Stimulated activated CD4-positive, alpha-beta T cell treated with anti-CD3 and anti-CD28 coated beads, Interleukin-4, amount 100 ng/mL, for 1 hour (primary cell): ENCODE data around the gene PCYT2.
"Not testable (repeated sequence)": the region's sequence is repeated elsewhere in the genome, so short reads cannot be mapped to it uniquely, and the experiment has no call there.

Source experiments
- DNase-seq: peaks from one replicate; pipeline ENCODE4 v3.0.0-alpha.2; 2020

PCYT2 gene

DNA sequence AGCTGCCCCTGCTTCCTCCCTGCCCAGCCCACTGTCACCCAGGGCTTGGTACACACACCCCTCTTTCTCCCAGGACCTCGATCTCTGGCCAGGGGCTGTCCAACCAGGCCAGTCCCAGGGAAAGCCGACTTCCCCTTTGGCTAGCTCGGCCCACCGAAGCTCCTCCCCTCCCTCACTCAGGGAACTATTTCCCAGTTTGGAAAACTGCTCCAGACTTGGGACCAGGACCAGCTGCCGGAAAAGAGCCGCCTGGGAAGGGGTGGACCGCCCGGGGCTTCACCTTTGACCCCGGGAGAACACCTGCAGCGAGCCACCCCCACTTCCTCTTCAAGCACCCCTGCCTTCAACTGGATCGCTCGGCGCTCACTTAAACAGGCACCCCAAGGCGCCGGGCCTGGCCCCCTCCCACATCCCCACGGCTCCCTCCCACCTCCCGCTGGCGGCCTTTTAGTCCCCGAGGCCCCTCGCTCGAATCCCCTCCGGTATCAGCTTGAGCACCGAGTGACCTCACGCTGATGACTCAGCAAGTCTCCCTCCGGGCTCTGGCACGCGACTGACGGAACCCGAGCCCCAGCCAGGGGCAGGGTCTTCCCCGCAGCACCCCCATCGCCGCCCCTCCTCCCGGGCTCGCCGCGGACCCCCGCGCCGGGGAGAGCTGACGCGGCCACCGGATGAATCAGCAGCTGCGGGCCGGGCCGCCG, 15.4 kb upstream of the PCYT2 start:
- DNase-seq = peak; percentile 76

DNA sequence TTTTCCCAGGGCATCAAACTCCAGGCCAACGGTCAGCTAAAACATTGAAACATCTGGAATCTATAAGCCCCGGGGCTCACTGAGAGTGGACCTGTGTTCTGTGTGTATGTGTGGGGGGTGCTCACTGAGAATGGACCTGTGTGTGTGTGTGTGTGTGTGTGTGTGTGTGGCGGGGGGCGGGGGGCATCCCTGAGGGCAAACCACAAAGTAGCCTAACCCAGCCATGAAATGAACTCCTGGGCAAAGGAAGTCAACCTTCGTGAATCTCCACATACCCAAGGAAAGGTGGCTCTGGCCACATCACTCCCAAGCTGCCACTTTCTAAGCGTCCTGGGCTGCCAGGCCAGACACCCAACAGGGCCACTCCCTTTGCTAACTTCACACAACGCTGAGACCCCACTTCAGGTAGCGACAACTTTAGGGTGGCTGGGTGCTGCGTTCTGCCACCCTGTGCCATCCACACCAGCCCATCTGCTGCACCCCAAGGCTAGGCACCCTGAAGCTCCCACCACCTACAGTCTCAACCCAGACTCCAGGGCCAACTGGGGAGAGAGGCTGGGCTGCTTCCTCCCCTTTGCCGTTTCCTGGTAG, 14.8 kb upstream of the PCYT2 start:
- DNase-seq = no peak

DNA sequence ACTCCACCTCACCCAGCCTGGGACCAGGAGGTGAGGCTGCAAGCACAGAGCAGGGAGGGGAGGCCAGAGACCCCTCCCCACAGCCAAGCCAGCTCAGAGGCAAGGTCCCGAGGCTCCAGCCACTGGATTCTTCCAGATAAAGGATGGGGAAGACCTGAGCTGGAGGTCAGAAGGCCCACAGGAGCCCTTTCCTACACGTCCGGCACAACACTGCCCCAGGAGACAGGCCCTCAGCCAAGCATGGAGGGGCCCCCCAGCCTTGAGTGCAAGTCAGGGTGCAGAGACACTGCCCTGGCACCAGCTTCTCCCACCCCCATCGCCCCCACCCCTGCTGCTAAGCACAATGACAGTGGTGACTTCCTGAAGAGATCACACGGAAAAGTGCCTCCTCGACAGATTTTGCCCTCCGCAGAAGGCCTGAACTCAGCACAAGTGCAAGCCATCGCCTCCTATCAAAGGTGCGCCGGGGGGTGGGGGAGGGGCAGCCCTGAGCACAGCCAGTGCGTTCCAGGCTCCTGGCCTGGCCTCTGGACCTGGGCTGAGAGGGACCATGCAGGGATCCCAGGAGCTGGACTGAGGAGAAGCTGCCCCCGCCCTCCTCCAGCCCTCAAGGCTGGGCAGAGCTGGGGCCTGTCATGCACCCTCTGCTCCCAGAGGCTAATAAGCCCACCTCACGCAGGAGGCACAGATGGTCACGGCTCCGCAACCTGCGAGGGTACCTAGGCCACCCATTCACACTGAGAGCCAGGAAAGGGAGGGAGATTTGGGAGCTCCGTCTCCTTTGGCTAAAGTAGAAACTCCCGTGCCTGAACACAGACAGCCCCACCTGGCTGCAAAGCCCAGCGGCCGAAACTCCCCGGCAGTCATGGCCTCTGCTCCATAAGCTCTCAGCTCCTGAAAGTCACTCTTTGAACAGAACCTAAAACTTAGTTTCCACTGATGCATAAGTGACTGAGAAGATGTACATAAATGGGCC, 13.6 kb upstream of the PCYT2 start:
- no peak for DNase-seq

DNA sequence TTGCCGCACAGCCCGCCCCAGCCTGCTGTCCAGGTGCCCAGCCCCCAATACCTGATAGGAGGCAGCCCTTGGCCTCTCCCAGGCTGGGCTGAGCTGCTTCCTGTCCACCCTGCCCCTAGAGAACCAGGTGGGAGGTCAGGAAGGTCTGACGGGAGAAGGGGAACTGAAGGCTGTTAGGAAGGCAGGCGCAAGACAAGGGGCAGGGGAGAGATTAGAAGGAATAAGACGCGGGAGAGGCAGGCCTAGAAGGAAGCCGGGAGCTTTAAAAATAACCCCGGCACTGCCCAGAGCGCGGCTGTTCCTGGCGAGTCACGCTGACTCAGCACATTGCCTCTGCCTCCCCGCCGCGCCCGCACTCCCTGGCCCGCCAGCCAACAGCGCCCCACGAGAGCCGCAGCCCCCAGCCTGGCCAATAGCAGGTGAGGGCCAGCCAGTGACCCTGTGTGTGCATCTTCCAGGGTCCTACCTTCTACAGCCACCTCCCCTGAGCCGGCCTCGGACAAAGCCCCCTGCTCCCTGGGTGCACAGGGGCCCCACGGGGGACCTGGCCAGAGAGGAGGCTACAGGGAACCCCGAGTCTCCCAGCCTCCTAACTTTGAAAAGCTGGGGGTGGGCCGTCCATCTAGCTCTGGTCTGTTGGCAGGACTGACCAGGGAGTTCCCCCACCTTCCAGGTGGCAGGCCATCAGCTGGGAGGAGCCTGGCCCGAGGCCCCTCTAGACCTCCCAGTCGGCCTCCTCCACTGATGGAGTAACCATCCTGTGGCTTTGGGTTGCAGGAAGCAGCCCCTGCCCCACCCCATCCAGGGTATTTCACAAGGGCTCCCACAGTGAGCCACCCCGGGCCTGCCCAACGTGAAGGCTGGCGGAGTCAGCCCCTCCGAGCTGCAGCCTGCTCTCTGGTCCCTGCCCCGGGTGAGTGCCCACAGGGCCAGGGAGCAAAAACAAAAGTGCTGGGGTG, 12.4 kb upstream of the PCYT2 start:
- DNase-seq = no peak

DNA sequence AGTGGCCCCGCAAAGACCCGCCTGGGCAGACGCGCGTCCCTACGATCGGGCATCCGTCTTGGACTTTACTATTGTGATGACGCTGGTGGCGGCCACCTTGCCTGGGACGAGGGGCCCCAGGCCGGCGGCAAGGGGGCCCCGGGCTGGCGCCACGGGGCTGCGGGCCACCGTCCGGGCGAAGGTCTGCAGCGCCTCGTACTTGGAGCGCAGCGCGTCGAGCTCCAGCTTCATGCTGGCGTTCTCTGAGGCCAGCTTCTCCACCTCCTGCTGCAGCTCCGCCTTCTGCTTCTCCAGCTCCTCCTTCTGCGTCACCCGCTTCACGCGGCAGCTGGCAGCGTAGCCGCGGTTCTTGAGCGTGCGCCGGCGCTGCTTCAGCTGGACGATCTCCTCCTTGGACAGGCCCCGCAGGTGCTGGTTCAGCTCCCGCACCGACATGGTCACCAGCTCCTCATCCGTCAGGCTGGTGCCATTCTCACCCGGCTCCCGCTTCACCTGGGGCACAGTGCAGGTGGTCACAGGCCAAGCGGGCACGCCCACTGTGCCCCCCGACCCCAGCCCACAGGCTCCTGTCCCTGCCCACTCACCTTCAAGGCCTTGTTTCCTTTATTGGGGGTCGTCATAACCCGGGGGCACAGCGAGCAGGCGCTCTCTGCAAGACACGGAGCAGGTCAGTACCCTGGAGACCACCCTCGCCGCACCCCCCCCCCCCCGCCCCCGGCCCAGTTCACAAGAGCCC, 11.5 kb upstream of the PCYT2 start:
- DNase-seq = no peak

DNA sequence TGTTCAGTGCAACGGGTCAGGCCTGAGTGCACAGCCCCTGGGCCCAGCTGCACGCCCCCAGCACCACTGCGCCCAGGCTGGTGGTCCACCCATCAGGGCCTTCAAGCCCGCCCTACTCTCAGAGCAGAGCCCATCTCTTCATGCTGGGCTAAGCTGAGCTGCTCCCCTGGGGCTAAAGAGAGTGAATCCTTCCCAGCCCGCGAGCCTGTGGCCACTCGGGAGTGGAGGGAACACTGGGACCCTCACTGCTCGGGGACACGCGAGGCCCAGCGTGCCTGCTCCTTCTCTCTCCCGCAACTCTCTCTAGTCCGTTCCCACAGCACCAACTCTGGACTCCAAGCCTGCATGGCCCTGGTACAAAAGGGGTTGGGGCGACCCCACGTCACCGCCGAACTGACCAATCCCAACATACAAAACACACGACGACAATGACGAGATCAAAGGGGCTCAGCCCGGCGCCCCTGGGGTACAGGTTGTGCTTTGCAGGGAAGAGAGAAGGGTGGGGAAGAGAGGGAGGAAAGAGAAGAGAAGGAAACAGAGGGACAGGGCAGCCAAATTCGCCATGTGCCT, 10.9 kb upstream of the PCYT2 start:
- DNase-seq = no peak

DNA sequence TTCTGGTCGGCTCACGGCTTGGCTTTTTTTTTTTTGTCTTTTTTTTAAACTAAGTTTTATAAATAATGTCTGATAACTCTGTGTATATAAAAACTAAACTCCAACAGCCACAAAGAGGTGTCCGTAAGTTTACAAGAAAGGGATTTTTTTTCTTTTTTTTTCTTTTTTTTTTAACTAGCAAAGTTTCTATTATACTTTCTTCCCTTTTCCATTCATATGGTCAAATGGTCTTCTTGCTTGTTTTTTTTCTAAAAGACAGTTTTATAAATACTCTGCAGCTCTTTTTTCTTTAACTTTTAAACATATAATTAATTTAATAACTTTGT, 10.3 kb upstream of the PCYT2 start:
- DNase-seq = no peak

DNA sequence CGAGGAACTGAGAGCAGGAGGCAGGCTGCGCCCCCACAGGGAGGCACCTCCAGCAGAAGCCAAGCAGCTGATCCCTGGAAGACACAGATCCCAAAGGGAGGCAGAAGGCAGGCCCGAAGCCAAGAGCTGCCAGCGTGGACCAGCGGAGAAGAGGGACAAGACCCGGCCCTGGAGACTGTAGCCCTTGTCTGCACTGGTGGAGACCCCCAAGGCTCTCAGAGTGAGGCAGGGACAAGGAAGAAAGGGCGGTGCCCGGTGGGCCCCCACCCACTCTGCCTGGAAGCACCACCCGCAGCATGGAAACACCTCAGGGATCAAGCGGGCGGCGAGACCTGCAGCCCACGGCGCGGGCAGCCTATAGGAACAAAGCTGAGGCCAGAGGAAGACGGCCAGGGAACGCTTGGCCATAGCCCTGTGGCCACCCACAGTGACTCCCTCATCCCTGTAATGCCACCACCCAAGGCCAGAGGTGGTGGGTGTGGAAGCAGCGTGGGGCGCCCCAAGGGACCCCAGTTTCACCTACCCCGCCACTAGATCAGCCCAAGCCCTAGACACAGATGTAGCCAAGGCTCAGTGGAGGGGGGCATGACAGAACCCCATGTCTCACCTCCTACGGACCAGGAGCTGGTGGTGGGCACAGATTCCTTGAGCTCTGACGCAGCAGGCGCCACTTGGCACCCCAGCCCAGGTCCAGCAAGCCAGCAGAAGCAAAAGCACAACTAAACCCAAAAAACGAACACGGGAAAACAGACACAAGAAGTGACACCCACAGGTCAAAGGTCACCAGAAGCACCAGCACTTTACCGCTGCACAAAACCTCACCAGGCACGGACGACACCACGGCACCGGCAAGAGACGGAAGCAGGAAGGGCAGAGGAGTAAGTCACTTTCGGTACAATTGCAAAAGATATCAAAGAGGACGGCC, 9.7 kb upstream of the PCYT2 start:
- no peak for DNase-seq

DNA sequence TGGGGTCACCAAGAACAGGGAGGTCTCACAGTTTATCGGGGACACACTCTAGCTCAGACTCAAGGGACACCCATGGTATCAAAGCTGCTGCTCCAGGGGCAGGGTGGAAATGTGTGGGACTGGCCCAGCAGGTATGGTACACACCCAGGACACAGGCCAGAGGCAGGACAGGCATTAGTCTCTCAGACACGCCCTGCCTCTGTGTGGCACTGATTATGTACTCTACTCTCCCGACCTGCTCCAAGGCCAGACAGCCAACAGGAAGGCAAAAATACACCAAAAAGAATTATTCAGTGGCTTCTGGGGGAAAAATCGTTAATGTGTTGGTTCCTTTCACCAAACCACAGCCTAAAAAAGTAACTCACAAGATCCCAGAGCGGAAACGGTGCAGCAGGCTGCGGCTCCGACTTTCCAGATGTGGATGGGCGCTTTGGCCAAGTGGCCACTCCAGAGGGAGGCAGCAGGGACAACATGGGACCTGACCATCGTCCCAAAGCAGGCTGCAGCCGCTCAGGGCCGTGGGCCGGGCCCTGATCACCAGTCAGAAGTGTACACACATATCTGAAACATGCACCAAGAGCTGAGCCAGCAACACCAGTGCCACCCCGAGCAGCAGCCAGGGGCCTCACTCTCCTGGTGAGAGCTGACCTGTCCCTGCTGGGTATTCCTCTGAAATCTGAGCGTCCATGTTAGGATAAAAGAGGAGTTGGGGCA, 7.8 kb upstream of the PCYT2 start:
- DNase-seq = no peak

DNA sequence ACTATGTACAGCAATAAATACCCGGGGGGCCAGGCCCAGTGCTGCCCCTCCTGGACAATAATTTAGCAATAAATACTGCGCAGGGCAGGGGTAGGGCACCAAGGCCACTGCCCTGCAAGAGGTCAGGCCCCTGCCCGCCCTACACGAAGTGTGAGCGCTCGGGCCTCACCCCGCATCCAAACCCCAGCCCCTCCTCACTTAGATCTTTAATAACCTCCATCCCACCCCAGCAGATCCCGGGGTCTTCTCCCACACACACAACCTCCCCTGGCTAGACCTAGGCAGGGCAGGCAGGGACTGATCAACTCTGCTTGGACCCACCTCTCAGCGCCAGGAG, 7.1 kb upstream of the PCYT2 start:
- not testable (repeated sequence) for DNase-seq

DNA sequence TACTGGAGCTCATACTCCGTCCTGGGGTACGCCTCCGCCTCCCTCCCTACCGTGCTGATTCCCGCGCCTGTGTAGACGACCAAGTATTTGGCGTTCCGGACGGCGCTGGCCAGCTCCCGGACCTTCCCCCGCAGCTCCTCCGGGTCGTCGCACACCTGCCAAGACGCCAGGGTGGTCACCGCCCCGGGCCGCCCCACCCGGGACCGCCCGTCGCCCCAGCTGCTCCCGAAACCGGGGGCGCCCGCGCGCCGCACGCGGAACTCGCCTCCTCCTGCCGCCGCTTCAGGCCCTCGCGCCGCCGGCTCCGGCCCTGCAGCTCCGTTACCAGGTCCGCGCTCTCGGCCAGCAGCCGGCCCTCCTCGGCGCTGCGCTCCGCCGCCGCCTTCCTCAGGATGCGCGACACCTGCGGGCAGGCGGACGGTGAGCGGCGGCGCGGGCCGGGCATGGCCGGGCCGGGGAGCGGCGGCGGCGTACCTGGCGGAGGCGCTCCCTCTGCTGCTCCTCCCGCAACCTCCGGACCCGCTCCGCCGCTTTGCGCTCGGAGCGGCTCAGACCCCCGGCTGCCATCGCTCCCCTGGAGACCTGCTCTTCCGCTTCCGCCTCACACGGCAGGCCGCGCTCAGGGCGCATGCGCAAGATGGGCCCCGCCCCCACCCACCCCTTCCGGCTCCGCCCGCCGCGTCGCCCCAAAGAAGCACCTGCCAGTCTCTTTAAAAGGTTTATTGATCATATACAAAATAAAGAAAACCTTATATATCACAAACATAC, 6.5 kb upstream of the PCYT2 start, which contains the start of gene SIRT7:
Gene SIRT7 (minus strand): TSS at position 612 of the 768 bp plus-strand sequence. CDS start 45 bp downstream, at position 567.
- DNase-seq = peak; percentile 79

DNA sequence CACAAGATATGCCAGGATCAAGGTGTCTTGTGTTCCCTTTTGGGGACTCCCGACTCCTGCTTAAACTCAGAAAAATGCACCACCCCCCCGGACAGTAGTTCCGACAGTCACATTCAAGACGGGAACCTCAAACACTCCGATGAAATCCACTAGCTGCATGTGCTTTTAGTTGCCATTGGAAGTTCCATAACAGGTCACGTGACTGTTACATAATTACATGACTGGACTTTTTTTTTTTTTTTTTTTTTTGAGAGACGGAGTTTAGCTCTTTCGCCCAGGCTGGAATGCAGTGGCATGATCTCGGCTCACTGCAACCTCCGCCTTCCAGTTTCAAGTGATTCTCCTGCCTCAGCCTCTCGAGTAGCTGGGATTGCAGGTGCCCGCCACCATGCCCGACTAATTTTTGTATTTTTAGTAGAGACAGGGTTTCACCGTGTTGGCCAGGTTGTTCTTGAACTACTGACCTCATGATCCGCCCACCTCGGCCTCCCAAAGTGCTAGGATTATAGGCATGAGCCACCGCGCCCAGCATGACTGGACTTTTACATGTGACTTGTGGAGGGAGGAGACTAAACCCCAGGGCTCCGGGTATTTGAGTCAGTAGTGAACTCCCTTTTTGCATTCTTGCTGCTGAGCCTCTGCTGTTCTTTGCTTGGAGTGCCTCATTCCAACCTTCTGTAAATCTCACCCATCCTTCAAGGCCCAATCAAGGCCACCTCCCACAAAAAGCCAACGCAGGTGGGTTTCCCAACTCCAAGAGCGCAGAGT, 5.2 kb upstream of the PCYT2 start:
- no peak for DNase-seq

DNA sequence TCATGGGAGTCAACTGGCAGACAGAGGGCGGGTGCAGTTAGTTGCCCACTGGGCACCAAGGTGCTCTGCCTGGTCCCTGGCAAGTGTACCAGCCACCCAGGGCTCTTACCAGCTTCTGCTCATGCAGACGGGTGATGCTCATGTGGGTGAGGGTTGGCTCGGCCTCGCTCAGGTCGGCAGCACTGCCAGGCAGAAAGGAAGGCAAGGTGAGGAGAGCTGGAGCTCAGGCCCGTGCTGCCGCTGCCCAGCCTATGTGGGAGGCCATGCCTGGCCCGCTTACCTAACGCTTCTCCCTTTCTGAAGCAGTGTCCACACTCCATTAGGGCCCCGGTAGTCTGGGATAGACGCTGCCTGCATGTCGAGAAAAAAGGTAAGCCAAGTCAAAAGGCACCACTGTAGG, 4.1 kb upstream of the PCYT2 start:
- DNase-seq = no peak

DNA sequence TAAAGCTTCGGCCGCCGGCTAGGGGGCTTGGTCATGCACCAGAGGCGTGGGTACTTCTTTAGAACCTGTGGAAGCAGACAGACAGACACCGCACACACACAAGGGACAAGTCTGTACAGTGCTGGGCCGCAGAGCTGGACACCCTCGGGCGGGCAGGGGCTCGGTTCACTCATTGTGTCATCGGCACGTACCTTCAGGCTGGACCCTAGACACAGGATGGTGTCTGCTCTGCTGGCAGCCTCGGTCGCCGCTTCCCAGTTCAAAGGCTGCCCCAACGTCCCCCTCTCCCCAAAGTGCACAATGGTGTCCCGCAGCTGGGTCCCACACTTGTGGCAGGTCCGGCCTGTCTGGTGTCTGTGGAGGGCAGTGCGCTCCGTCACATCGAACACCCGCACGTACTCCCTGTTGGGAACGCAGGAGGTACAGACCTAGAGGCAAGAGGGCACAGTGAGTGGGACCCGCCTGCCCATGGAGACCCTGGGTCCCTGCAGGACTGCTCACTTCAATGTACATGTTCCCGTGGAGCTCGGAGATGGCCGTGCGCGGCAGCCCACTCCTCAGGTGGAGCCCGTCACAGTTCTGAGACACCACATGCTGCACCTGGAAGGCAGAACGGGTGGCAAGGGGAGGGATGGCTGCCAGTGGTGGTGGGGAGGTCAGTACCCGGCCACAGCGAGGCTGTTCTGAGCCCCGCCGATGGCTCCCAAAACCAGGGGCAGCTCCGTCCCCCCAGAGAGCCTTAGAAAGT, 3.1 kb upstream of the PCYT2 start:
- no peak for DNase-seq

DNA sequence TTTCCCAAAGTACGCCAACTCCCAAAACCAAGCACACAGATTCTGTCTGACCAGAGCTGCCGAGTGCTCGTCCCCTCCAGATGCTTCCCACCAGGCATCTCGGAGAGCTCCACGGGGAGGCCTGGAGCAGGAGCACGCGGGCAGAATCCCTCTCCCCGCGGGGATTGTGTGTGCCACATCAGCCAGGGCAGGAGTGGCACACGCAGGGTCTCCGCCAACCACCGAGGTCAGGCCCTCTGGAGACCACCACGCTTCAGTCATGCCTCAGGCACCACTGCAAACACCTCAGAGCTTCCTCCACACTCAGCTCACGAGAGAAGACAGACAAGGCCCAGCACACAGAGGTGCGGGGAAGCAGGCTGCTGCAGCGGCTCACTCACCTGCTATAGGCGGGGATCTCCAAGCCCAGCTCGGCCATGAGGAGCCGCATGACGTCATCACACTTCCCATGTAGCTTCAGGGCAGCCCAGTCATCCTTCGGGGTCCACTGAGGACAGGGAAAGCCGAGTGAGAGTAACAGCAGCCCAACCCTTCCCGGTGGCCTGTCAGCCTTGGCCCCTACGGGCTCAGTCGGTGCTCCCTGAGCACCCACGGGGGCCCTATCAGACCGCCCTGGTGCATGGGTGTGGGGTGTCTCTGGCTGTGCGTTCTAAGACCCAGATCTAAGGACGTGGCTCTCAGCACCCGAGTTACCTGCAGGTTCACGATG, 2.3 kb upstream of the PCYT2 start:
- DNase-seq = no peak

DNA sequence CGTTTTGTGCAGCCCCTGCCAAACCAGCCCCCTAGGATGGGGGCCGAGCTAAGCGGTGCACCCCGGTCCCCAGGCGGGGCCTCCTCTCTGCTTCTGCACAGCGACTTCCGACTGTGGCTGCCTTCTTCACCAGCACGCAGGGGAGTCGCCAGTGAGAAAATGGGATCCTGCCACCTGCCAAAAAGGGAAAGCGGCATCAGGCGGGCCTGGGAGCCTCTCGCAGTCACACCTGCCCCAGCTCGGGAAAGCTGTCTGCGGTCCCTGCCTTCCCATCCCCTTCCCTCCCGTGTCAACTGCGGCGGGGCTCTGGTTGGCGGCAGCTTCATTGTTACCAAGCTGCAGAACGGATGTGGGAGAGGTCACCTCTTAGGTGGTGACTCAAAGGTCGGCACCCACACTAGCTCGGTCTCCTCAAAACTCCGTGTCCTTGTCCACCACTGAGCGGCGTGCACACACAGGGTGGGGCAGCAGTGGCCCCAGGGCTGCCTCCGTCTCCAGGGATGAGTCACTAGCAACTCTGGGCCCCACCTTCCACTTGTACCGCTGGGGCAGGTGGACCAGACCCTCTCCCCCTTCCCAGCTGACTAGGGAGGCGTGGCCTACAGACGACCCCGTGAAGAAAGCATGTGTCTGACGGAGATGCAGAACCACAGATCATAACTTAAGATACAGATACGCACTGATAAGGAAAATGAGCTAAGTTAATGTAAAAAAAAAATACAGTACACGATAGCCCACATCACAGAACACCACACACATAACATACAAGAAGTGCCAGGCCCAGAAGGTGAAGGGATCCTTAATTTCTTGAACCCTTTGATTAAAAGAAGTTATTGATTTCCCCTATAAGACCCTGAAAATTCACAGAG, 1.5 kb upstream of the PCYT2 start:
- DNase-seq = no peak
